Mesenchymal stem cell (in vitro differentiated cells and primary cell): ENCODE results near the gene PCDHGA1.

ENCODE experiments used
- DNase-seq: peaks from one replicate; pipeline ENCODE4 v3.0.0-alpha.2; 2013
- H2AFZ ChIP-seq: one replicate; pipeline ENCODE4 v1.6.1; 2013; ENCODE audit warnings: low read depth, mild to moderate bottlenecking, control low read depth, inconsistent platforms, low read length, moderate library complexity
- H2AK5ac ChIP-seq: 2 replicates; pipeline ENCODE4 v1.6.1; 2013; ENCODE audit warnings: low read length, moderate library complexity, mild to moderate bottlenecking, inconsistent platforms; ENCODE audit not compliant: severe bottlenecking
- H2BK120ac ChIP-seq: one replicate; pipeline ENCODE4 v1.6.1; 2013; ENCODE audit warnings: low read depth, mild to moderate bottlenecking, inconsistent platforms, low read length, moderate library complexity
- H2BK12ac ChIP-seq, 2 experiments: one replicate each; pipeline ENCODE4 v1.6.1; 2013; ENCODE audit warnings: inconsistent platforms in 2 of 2, low read length in 2 of 2, mild to moderate bottlenecking in 2 of 2, moderate library complexity in 2 of 2, control low read depth in 1 of 2
- H2BK15ac ChIP-seq: one replicate; pipeline ENCODE4 v1.6.1; 2013; ENCODE audit warnings: mild to moderate bottlenecking, low read depth, inconsistent platforms; ENCODE audit not compliant: poor library complexity, severe bottlenecking
- H2BK5ac ChIP-seq: 2 replicates; pipeline ENCODE4 v1.6.1; 2013; ENCODE audit warnings: low read depth, mild to moderate bottlenecking, low read length, control low read depth, inconsistent platforms; ENCODE audit not compliant: poor library complexity, severe bottlenecking
- H3K14ac ChIP-seq, 2 experiments: one replicate each; pipeline ENCODE4 v1.6.1; 2013; ENCODE audit warnings: inconsistent platforms in 2 of 2, low read length in 2 of 2, control low read depth in 1 of 2, mild to moderate bottlenecking in 1 of 2, moderate library complexity in 1 of 2
- H3K18ac ChIP-seq, 2 experiments: one replicate each; pipeline ENCODE4 v1.6.1; 2013; ENCODE audit warnings: inconsistent platforms in 2 of 2, low read length in 2 of 2, control low read depth in 1 of 2, low read depth in 1 of 2, mild to moderate bottlenecking in 1 of 2
- H3K23ac ChIP-seq, 2 experiments: one replicate each; pipeline ENCODE4 v1.6.1; 2013; ENCODE audit warnings: inconsistent platforms in 2 of 2, low read length in 2 of 2, mild to moderate bottlenecking in 2 of 2, moderate library complexity in 2 of 2, control low read depth in 1 of 2
- H3K27ac ChIP-seq: 2 replicates; pipeline ENCODE4 v1.5.1; 2013; ENCODE audit warnings: mild to moderate bottlenecking, moderate library complexity, low read length, control low read depth, inconsistent platforms; ENCODE audit not compliant: poor library complexity, severe bottlenecking
- H3K27me3 ChIP-seq, 2 experiments: 2 replicates each; pipeline versions ENCODE4 v1.6.1 to v1.7.0; 2013; ENCODE audit warnings: low read length in 2 of 2, mild to moderate bottlenecking in 2 of 2, moderate library complexity in 2 of 2, control low read depth in 1 of 2, inconsistent platforms in 1 of 2; ENCODE audit not compliant: control insufficient read depth in 1 of 2, insufficient read depth in 1 of 2
- H3K36me3 ChIP-seq, 2 experiments: 2 replicates each; pipeline versions ENCODE4 v1.6.1 to v1.7.0; 2013; ENCODE audit warnings: low read length in 2 of 2, control low read depth in 1 of 2, inconsistent platforms in 1 of 2, low read depth in 1 of 2, mild to moderate bottlenecking in 1 of 2; ENCODE audit not compliant: insufficient read depth in 2 of 2, control insufficient read depth in 1 of 2
- H3K4ac ChIP-seq, 2 experiments: one replicate each; pipeline ENCODE4 v1.6.1; 2013; ENCODE audit warnings: inconsistent platforms in 2 of 2, low read length in 2 of 2, mild to moderate bottlenecking in 2 of 2, moderate library complexity in 2 of 2, control low read depth in 1 of 2, low read depth in 1 of 2
- H3K4me1 ChIP-seq: 2 replicates; pipeline ENCODE4 v1.6.1; 2013; ENCODE audit warnings: low read depth, low read length, control low read depth; ENCODE audit not compliant: control insufficient read depth, insufficient read depth
- H3K4me2 ChIP-seq: 2 replicates; pipeline ENCODE4 v1.6.1; 2013; ENCODE audit warnings: low read length, mild to moderate bottlenecking, inconsistent platforms; ENCODE audit not compliant: poor library complexity, severe bottlenecking
- H3K4me3 ChIP-seq, 2 experiments: 2 replicates each; pipeline versions ENCODE4 v1.5.1 to v1.7.0; 2013; ENCODE audit warnings: low read length in 2 of 2, mild to moderate bottlenecking in 2 of 2, control low read depth in 1 of 2, low read depth in 1 of 2; ENCODE audit not compliant: insufficient read depth in 1 of 2
- H3K79me1 ChIP-seq: replicated peaks from 2 replicates; pipeline ENCODE4 v1.6.1; 2013; ENCODE audit warnings: mild to moderate bottlenecking, control low read depth, low read length, inconsistent platforms; ENCODE audit not compliant: poor library complexity, severe bottlenecking
- H3K9ac ChIP-seq: 2 replicates; pipeline ENCODE4 v1.7.0; 2013; ENCODE audit warnings: mild to moderate bottlenecking, low read length, moderate library complexity
- H3K9me3 ChIP-seq: 2 replicates; pipeline ENCODE4 v1.7.0; 2013; ENCODE audit warnings: mild to moderate bottlenecking, low read length; ENCODE audit not compliant: control insufficient read depth
- H4K8ac ChIP-seq: one replicate; pipeline ENCODE4 v1.6.1; 2013; ENCODE audit warnings: inconsistent platforms, mild to moderate bottlenecking, low read length, moderate library complexity
- H4K91ac ChIP-seq: one replicate; pipeline ENCODE4 v1.6.1; 2013; ENCODE audit warnings: mild to moderate bottlenecking, low read length, inconsistent platforms
- WGBS: methylation state at CpG from one replicate; pipeline ENCODE4 v1.1.7; 2013; ENCODE audit warnings: mixed read lengths; 5-methylcytosine and 5-hydroxymethylcytosine counted together

The PCDHGA1 gene

DNA sequence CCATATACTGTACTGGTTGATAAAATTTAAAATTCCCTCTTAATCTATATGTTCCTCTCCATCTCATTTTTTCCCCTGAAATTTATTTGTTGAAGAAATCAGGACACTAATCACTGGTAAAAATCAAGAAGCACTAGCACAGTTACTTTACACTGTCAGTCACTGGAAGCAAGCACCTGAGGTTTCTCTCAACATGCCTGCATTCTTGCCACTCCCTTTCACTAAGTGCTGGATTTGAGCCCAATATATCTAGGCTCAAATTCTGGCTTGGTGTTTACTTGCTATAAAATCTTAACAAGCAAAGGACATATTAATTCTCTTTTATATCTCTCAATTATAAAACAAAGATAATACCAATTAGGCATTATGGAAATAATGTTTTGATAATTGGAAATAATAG lies 229.8 kb downstream of the PCDHGA1 start:
- Histone ChIP-seq H4K91ac (no peak overlapping the region), H3K14ac (no peak overlapping the region), H3K18ac (peak overlapping the region in 1 of 2 experiments; percentile 37), H4K8ac (no peak overlapping the region), H3K36me3 (peaks cover 5 to 35% of the 10 kb centered on the region in 2 experiments), H3K4me1 (peaks cover 2% of the 10 kb centered on the region), H3K4me3 (peak overlapping the region in 1 of 2 experiments; percentile 50), H3K9ac (peak overlapping the region; percentile 92), H3K79me1 (peaks cover 15% of the 10 kb centered on the region), H3K27ac (peak overlapping the region; percentile 22), H3K23ac (no peak overlapping the region), H3K4me2 (no peak overlapping the region), H2BK5ac (no peak overlapping the region), H3K9me3 (no peaks in the 10 kb centered on the region), H3K27me3 (no peaks in the 10 kb centered on the region), H2BK12ac (no peak overlapping the region), H2BK15ac (no peak overlapping the region), H2AFZ (no peak overlapping the region), H2AK5ac (no peak overlapping the region), H2BK120ac (no peak overlapping the region), H3K4ac (peak overlapping the region in 1 of 2 experiments; percentile 60)
- DNase-seq = no peak

DNA sequence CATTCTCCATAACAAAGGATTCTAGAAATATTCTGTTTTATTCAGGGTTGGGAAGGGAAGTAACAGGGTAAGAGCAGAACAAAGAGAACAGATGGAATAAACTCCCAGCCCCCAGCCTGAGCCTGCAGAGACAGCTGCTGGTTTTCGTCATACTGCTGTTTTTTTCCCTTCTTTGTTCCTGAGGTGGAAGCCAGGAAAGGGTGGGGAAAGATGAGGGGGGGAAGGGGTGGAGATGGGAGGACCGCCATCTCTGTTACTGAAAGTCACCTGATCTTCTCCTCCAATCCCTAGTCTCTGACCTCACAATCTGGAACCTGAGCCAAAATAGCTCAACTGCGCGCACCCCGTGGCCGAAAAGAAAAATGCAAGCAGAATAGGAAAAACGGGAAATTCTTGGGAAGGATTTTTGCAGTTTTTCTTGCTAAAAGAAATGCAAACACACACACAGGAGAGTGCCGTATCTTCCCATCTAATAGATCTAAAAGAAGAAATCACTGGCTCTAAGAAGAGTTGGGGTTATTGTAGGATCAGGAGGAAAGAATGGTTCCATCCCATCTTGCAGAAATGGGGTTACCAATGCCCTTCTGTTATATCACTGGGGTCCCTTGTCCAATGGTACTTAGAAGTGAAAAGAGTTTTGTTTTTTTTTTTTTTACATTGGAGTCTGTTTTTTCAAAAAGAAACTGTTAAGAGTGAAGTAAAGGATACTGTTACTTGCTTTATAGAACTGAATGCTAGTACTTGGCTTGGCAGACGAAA lies 230.6 kb downstream of the PCDHGA1 start:
- Histone ChIP-seq H2BK120ac (no peak overlapping the region), H2BK5ac (no peak overlapping the region), H3K9me3 (no peaks in the 10 kb centered on the region), H2AFZ (no peak overlapping the region), H3K18ac (no peak overlapping the region), H2BK15ac (no peak overlapping the region), H3K9ac (peak overlapping the region; percentile 92), H3K27ac (peak overlapping the region; percentile 68), H2BK12ac (no peak overlapping the region), H3K4me3 (peak overlapping the region in 1 of 2 experiments; percentile 50), H3K4me2 (no peak overlapping the region), H3K23ac (no peak overlapping the region), H3K14ac (no peak overlapping the region), H4K8ac (no peak overlapping the region), H2AK5ac (no peak overlapping the region), H3K36me3 (peaks cover 5 to 42% of the 10 kb centered on the region in 2 experiments), H3K27me3 (no peaks in the 10 kb centered on the region), H3K4me1 (peaks cover 2% of the 10 kb centered on the region), H4K91ac (no peak overlapping the region), H3K4ac (no peak overlapping the region), H3K79me1 (peaks cover 12% of the 10 kb centered on the region)
- 100% methylated on average over 1 of the region's 9 CpGs for WGBS
- DNase-seq = peak; percentile 99
